AG09319 (cell line): ENCODE measurements around the gene KRT85.

Experiments used
- DNase-seq: peaks from one replicate; pipeline ENCODE4 v3.0.0-alpha.2; 2010; ENCODE audit warnings: low read depth; ENCODE audit errors: extremely low read depth
- CTCF ChIP-seq: IDR thresholded peaks from 2 replicates; pipeline ENCODE4 v1.5.1; 2011; ENCODE audit warnings: low read depth, mild to moderate bottlenecking, inconsistent platforms, low read length, moderate library complexity

Gene KRT85

GRCh38 chr12:52378091-52378490 is 10.8 kb upstream of the KRT85 start:
- no peak for TF ChIP-seq CTCF
- DNase-seq = no peak

DNA sequence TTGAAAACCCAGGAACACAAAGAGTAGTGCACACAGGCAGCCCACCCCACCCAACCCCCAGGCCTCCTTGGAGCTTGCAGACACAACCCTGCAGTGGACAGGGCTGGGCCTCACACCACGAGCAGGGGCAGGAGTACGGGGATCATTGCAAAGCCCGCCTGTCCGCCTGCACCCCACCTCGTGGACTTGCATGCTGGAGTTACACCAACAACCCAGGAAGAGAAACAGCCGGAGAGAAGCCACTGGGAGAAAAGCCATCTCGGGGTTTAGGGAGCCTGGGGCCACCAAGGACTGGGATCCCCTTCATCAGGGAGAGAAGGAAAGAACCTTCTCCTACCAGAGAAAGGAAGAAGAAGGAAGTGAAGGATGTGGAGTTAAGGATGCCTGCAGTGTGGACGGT is 10.0 kb upstream of the KRT85 start:
- no peak for TF ChIP-seq CTCF

DNA sequence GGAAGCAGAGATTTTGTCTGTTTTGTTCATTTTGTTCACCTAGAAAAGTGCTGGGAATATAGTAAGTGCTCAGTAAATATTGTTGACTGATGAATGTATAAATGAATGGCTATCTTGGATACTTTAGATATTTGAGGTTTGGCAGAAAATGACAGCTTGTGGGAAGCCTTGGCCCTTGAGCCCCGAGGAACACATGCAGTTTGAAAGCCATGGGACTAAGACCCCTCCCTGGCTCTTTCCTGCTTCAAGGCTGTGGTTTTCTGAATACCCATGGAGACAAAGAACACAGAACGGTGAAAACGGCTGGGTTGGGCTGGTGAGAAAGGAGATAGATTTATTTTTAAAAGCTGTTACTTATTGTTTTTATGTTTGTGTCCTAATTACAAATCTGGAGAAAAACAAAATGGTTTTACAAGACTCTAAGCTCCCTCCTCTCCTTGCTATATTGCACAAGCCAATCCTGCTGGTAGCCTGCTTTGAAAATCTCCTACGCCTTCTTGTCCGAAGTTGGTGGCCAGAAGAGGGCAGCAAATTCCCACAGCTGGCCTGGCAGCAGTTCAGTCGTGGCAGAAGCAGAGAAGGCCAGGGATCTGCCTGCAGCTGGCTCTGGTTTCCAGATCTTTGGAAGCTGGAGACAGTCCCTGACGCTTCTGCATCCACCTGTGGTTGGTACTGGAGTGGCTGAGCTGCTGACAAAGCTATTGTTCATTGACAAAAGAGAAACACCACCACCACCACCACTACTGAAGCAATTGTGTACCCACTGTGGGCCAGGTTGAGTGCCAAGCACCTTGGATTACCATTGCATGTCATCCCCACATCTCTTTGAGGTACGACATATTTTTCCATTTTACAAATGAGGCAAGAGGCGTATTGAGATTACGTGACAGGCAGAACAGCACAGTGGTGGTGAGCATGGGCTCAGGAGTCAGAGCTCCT is 5.2 kb upstream of the KRT85 start:
- DNase-seq = peak; percentile 82
- TF ChIP-seq CTCF = peak; percentile 93

More for the DNA sequence above, 10.0 kb upstream of the KRT85 start:
- no peak for DNase-seq

GRCh38 chr12:52371716-52372115 is 4.4 kb upstream of the KRT85 start:
- no peak for TF ChIP-seq CTCF
- no peak for DNase-seq

DNA sequence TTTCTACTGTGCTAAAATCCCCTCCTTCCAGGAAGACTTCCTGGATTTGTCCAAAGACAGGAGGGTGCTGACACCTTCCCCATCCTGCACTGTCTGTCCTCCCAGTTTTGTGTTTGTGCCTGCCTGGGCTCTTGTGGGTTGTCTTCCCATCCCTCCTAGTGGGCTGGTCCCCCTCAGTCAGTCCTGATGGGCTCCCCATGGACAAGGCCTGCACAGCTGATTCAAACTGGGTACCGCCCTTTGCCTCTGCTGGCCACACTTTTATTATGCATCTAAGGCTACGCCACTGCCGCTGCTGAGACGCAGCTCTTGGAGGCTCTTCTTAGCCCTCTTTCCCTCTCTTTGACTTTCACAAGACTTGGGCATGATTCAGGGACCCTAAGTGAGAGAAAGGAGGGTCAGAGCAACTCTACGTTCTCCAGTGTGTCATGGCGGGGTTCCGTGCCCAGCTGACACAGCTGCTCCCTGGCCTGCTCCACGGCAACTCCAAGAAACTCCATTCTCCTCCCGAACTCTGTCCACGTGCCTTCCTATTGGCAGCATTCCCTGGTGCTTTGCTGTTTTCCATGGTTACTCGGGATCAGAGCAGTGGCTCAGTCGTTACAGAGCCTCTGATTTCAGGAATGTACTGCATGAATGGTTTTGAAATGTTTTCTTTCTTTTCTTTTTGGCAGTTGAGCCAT is 3.8 kb upstream of the KRT85 start:
- DNase-seq = peak; percentile 68
- no peak for TF ChIP-seq CTCF

GRCh38 chr12:52369809-52370208 is 2.5 kb upstream of the KRT85 start:
- no peak for TF ChIP-seq CTCF
- DNase-seq = no peak

DNA sequence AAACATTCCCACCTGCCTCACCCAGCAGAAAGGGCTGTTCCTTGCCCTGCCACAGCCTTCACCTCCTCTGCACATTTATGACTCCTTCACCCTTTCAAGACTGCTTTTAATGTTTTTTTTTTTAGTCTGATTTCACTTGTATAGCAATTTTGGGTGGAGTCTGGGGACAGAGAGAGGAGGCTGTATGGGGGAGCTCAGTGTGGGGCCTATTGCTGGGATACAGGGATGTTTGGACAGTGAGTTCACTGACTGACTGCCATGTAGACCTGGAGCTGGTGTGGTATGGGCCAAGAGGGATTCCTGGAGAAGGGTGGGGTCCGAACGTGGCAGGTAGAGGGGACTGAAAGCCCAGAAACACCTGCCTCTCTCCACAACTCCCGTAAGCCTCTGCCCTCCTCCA is 1.9 kb upstream of the KRT85 start:
- no peak for DNase-seq
- TF ChIP-seq CTCF = no peak
